ENCODE measurements around the gene EPB41L2.
"Not testable (repeated sequence)": the region's sequence is repeated elsewhere in the genome, so short reads cannot be mapped to it uniquely, and the experiment has no call there.

Gene EPB41L2

GRCh38 chr6:130928158-130928912 is 134.7 kb downstream of the EPB41L2 start:
- Histone ChIP-seq H3K4me1 (ENCODE audit: control insufficient read depth, insufficient read depth, low read length, poor library complexity, severe bottlenecking) (no peaks in the 10 kb centered on the region), H3K27ac (ENCODE audit: insufficient read depth, low read length, poor library complexity, severe bottlenecking) (no peak overlapping the region), H3K4me3 (ENCODE audit: insufficient read depth, low read depth, low read length, poor library complexity, severe bottlenecking) (no peak overlapping the region), H3K27me3 (replicated peaks; ENCODE audit: control insufficient read depth, insufficient read depth, low read length, poor library complexity, severe bottlenecking) (no peaks in the 10 kb centered on the region), H3K9me3 (ENCODE audit: control insufficient read depth, low read length) (no peaks in the 10 kb centered on the region), H3K36me3 (ENCODE audit: control insufficient read depth, insufficient read depth, low read length) (no peaks in the 10 kb centered on the region)
- no peak for DNase-seq

GRCh38 chr6:130927305-130927704 is 135.7 kb downstream of the EPB41L2 start:
- H3K27ac ChIP-seq (ENCODE audit: insufficient read depth, low read length, poor library complexity, severe bottlenecking), result no peak overlapping the region
- no peaks in the 10 kb centered on the region for H3K36me3 ChIP-seq (ENCODE audit: control insufficient read depth, insufficient read depth, low read length)
- DNase-seq, result no peak
- H3K27me3 ChIP-seq (replicated peaks; ENCODE audit: control insufficient read depth, insufficient read depth, low read length, poor library complexity, severe bottlenecking), result no peaks in the 10 kb centered on the region
- H3K4me3 ChIP-seq (ENCODE audit: insufficient read depth, low read depth, low read length, poor library complexity, severe bottlenecking), result no peak overlapping the region
- no peaks in the 10 kb centered on the region for H3K4me1 ChIP-seq (ENCODE audit: control insufficient read depth, insufficient read depth, low read length, poor library complexity, severe bottlenecking)
- H3K9me3 ChIP-seq (ENCODE audit: control insufficient read depth, low read length), result no peaks in the 10 kb centered on the region

GRCh38 chr6:130923350-130923749 is 139.7 kb downstream of the EPB41L2 start:
- H3K27ac ChIP-seq (ENCODE audit: insufficient read depth, low read length, poor library complexity, severe bottlenecking), result no peak overlapping the region
- DNase-seq, result no peak

GRCh38 chr6:130922922-130923321 is 140.1 kb downstream of the EPB41L2 start:
- Histone ChIP-seq H3K27me3 (replicated peaks; ENCODE audit: control insufficient read depth, insufficient read depth, low read length, poor library complexity, severe bottlenecking) (no peaks in the 10 kb centered on the region), H3K36me3 (ENCODE audit: control insufficient read depth, insufficient read depth, low read length) (no peaks in the 10 kb centered on the region), H3K9me3 (ENCODE audit: control insufficient read depth, low read length) (no peaks in the 10 kb centered on the region), H3K4me1 (ENCODE audit: control insufficient read depth, insufficient read depth, low read length, poor library complexity, severe bottlenecking) (no peaks in the 10 kb centered on the region), H3K27ac (ENCODE audit: insufficient read depth, low read length, poor library complexity, severe bottlenecking) (no peak overlapping the region), H3K4me3 (ENCODE audit: insufficient read depth, low read depth, low read length, poor library complexity, severe bottlenecking) (no peak overlapping the region)
- DNase-seq, result no peak

More at GRCh38 chr6:130923350-130923749, 139.7 kb downstream of the EPB41L2 start:
- no peaks in the 10 kb centered on the region for H3K9me3 ChIP-seq (ENCODE audit: control insufficient read depth, low read length)
- H3K36me3 ChIP-seq (ENCODE audit: control insufficient read depth, insufficient read depth, low read length), result no peaks in the 10 kb centered on the region
- H3K4me3 ChIP-seq (ENCODE audit: insufficient read depth, low read depth, low read length, poor library complexity, severe bottlenecking), result no peak overlapping the region
- no peaks in the 10 kb centered on the region for H3K4me1 ChIP-seq (ENCODE audit: control insufficient read depth, insufficient read depth, low read length, poor library complexity, severe bottlenecking)
- no peaks in the 10 kb centered on the region for H3K27me3 ChIP-seq (replicated peaks; ENCODE audit: control insufficient read depth, insufficient read depth, low read length, poor library complexity, severe bottlenecking)

- Histone ChIP-seq H3K27me3 (replicated peaks; ENCODE audit: control insufficient read depth, insufficient read depth, low read length, poor library complexity, severe bottlenecking) (no peaks in the 10 kb centered on the region), H3K4me3 (ENCODE audit: insufficient read depth, low read depth, low read length, poor library complexity, severe bottlenecking) (no peak overlapping the region), H3K4me1 (ENCODE audit: control insufficient read depth, insufficient read depth, low read length, poor library complexity, severe bottlenecking) (no peaks in the 10 kb centered on the region), H3K36me3 (ENCODE audit: control insufficient read depth, insufficient read depth, low read length) (no peaks in the 10 kb centered on the region), H3K9me3 (ENCODE audit: control insufficient read depth, low read length) (no peaks in the 10 kb centered on the region), H3K27ac (ENCODE audit: insufficient read depth, low read length, poor library complexity, severe bottlenecking) (no peak overlapping the region)
- no peak for DNase-seq
These were observed 142.1 kb downstream of the EPB41L2 start for GRCh38 chr6:130920969-130921368.

GRCh38 chr6:130918171-130918570 is 144.9 kb downstream of the EPB41L2 start:
- no peak overlapping the region for H3K4me3 ChIP-seq (ENCODE audit: insufficient read depth, low read depth, low read length, poor library complexity, severe bottlenecking)
- H3K27ac ChIP-seq (ENCODE audit: insufficient read depth, low read length, poor library complexity, severe bottlenecking), result no peak overlapping the region
- no peaks in the 10 kb centered on the region for H3K9me3 ChIP-seq (ENCODE audit: control insufficient read depth, low read length)
- H3K36me3 ChIP-seq (ENCODE audit: control insufficient read depth, insufficient read depth, low read length), result no peaks in the 10 kb centered on the region
- no peak for DNase-seq
- no peaks in the 10 kb centered on the region for H3K27me3 ChIP-seq (replicated peaks; ENCODE audit: control insufficient read depth, insufficient read depth, low read length, poor library complexity, severe bottlenecking)
- H3K4me1 ChIP-seq (ENCODE audit: control insufficient read depth, insufficient read depth, low read length, poor library complexity, severe bottlenecking), result peaks cover 2% of the 10 kb centered on the region

GRCh38 chr6:130915606-130916005 is 147.4 kb downstream of the EPB41L2 start:
- H3K27ac ChIP-seq (ENCODE audit: insufficient read depth, low read length, poor library complexity, severe bottlenecking); H3K9me3 ChIP-seq (ENCODE audit: control insufficient read depth, low read length); H3K4me3 ChIP-seq (ENCODE audit: insufficient read depth, low read depth, low read length, poor library complexity, severe bottlenecking); H3K27me3 ChIP-seq (replicated peaks; ENCODE audit: control insufficient read depth, insufficient read depth, low read length, poor library complexity, severe bottlenecking); DNase-seq; H3K36me3 ChIP-seq (ENCODE audit: control insufficient read depth, insufficient read depth, low read length); H3K4me1 ChIP-seq (ENCODE audit: control insufficient read depth, insufficient read depth, low read length, poor library complexity, severe bottlenecking): not testable (repeated sequence)

- Histone ChIP-seq H3K27me3 (replicated peaks; ENCODE audit: control insufficient read depth, insufficient read depth, low read length, poor library complexity, severe bottlenecking) (no peaks in the 10 kb centered on the region), H3K9me3 (ENCODE audit: control insufficient read depth, low read length) (no peaks in the 10 kb centered on the region), H3K27ac (ENCODE audit: insufficient read depth, low read length, poor library complexity, severe bottlenecking) (no peak overlapping the region), H3K36me3 (ENCODE audit: control insufficient read depth, insufficient read depth, low read length) (no peaks in the 10 kb centered on the region), H3K4me3 (ENCODE audit: insufficient read depth, low read depth, low read length, poor library complexity, severe bottlenecking) (no peak overlapping the region), H3K4me1 (ENCODE audit: control insufficient read depth, insufficient read depth, low read length, poor library complexity, severe bottlenecking) (peaks cover 2% of the 10 kb centered on the region)
- DNase-seq, result peak in 1 of 3 donors; percentile 0
These were observed 149.9 kb downstream of the EPB41L2 start for GRCh38 chr6:130913120-130913519.

- H3K27me3 ChIP-seq (replicated peaks; ENCODE audit: control insufficient read depth, insufficient read depth, low read length, poor library complexity, severe bottlenecking), result no peaks in the 10 kb centered on the region
- DNase-seq, result no peak
- H3K4me1 ChIP-seq (ENCODE audit: control insufficient read depth, insufficient read depth, low read length, poor library complexity, severe bottlenecking), result peaks cover 2% of the 10 kb centered on the region
- no peaks in the 10 kb centered on the region for H3K36me3 ChIP-seq (ENCODE audit: control insufficient read depth, insufficient read depth, low read length)
- no peak overlapping the region for H3K27ac ChIP-seq (ENCODE audit: insufficient read depth, low read length, poor library complexity, severe bottlenecking)
- H3K9me3 ChIP-seq (ENCODE audit: control insufficient read depth, low read length), result no peaks in the 10 kb centered on the region
- no peak overlapping the region for H3K4me3 ChIP-seq (ENCODE audit: insufficient read depth, low read depth, low read length, poor library complexity, severe bottlenecking)
These were observed 150.6 kb downstream of the EPB41L2 start for GRCh38 chr6:130912434-130912833.

- H3K27me3 ChIP-seq (replicated peaks; ENCODE audit: control insufficient read depth, insufficient read depth, low read length, poor library complexity, severe bottlenecking), result no peaks in the 10 kb centered on the region
- no peaks in the 10 kb centered on the region for H3K9me3 ChIP-seq (ENCODE audit: control insufficient read depth, low read length)
- no peak overlapping the region for H3K4me3 ChIP-seq (ENCODE audit: insufficient read depth, low read depth, low read length, poor library complexity, severe bottlenecking)
- peaks cover 2% of the 10 kb centered on the region for H3K4me1 ChIP-seq (ENCODE audit: control insufficient read depth, insufficient read depth, low read length, poor library complexity, severe bottlenecking)
- no peaks in the 10 kb centered on the region for H3K36me3 ChIP-seq (ENCODE audit: control insufficient read depth, insufficient read depth, low read length)
- H3K27ac ChIP-seq (ENCODE audit: insufficient read depth, low read length, poor library complexity, severe bottlenecking), result no peak overlapping the region
- no peak for DNase-seq
These were observed 154.1 kb downstream of the EPB41L2 start for GRCh38 chr6:130908958-130909357.

All from effector memory CD4-positive, alpha-beta T cell (primary cell).